Heart left ventricle (tissue), 16 donors: ENCODE data around the gene ADARB1. TPM values are rescaled to one million over a fixed set of nuclear protein-coding genes. Genes with fewer than 3 reads are reported as not detected.
"Not testable (repeated sequence)": the region's sequence is repeated elsewhere in the genome, so short reads cannot be mapped to it uniquely, and the experiment has no call there.

Source experiments
- ATAC-seq, 4 donors: fragments of 200-7000 bp; cut with Tn5 transposase; one replicate each; pipeline ENCODE4 v1.9.1; 2020 to 2022; ENCODE audit warnings: moderate library complexity in 4 of 4, mild to moderate bottlenecking in 3 of 4, moderate number of reproducible peaks in 1 of 4
- DNase-seq, 5 donors: peaks; one replicate each; pipeline ENCODE4 v3.0.0-alpha.2; 2020
- H3K27ac ChIP-seq, 12 donors: fragments of 200-600 bp; sonication (generic) in 4 of 12; one replicate each; pipeline versions ENCODE4 v1.5.0 to v1.8.0; 2016 to 2022; ENCODE audit warnings: mild to moderate bottlenecking in 2 of 12
- H3K27me3 ChIP-seq, 9 donors: fragments of 200-600 bp; sonication (generic) in 2 of 9; one replicate each; pipeline versions ENCODE4 v1.5.1 to v1.8.0; 2016 to 2022; ENCODE audit warnings: mild to moderate bottlenecking in 3 of 9
- H3K36me3 ChIP-seq, 9 donors: fragments of 200-600 bp; sonication (generic) in 2 of 9; one replicate each; pipeline versions ENCODE4 v1.5.0 to v1.8.0; 2018 to 2022; ENCODE audit warnings: mild to moderate bottlenecking in 2 of 9
- H3K4me1 ChIP-seq, 12 donors: fragments of 200-600 bp; sonication (generic) in 4 of 12; one replicate each; pipeline versions ENCODE4 v1.5.0 to v1.8.0; 2016 to 2022; ENCODE audit warnings: mild to moderate bottlenecking in 3 of 12
- H3K4me3 ChIP-seq, 12 donors: fragments of 200-600 bp; sonication (generic) in 4 of 12; one replicate each; pipeline versions ENCODE4 v1.5.0 to v1.8.0; 2017 to 2022; ENCODE audit warnings: mild to moderate bottlenecking in 9 of 12, moderate library complexity in 4 of 12
- H3K9me3 ChIP-seq, 12 donors: fragments of 200-600 bp; sonication (generic) in 4 of 12; one replicate each; pipeline versions ENCODE4 v1.5.0 to v1.8.0; 2016 to 2022; ENCODE audit warnings: mild to moderate bottlenecking in 1 of 12
- POLR2A ChIP-seq, 2 donors: fragments of 450-650 bp; IDR thresholded peaks; one replicate each; pipeline ENCODE4 v1.6.1; 2017; ENCODE audit warnings: antibody characterized with exemption in 2 of 2, mild to moderate bottlenecking in 2 of 2, moderate library complexity in 2 of 2
- WGBS, 4 donors: extraction: QIAGEN DNeasy Blood & Tissue Kit in 2 of 4; methylation state at CpG; one replicate each; pipeline versions ENCODE4 v1.1.5 to v1.1.7; 2013 to 2018; 5-methylcytosine and 5-hydroxymethylcytosine counted together
- intact Hi-C, 10 donors: fragments of 100-400 bp; cut with DNase I; formaldehyde crosslinking; loops; one replicate each; pipeline versions ENCODE4 v1.11.1 to v1.14.2; 2022
- polyA plus RNA-seq, 2 donors: library from polyadenylated mRNA; stranded (reverse); fragments of 200-250 nt; gene quantifications; one replicate each; pipeline ENCODE4 v1.2.3, GENCODE V29; 2013
- total RNA-seq, 9 donors: library from RNA; depleted of rRNA in 2 of 9; stranded (reverse); fragments of >200 nt in 2 of 9; fragmentation: NEBNext Ultra II Directional in 3 of 9; extraction: Animal tissue kit (Norgen Biotek cat#: 25700) in 3 of 9; gene quantifications; one replicate each; pipeline versions ENCODE4 v1.1.0 to v1.2.4, GENCODE V29; 2016 to 2023
- TF ChIP-seq, protein P1 (sequence below), 12 donors: fragments of 200-600 bp; sonication (generic) in 4 of 12; IDR thresholded peaks; one replicate each; pipeline versions ENCODE4 v1.5.0 to v1.8.0; 2018 to 2022; ENCODE audit warnings: antibody characterized with exemption in 12 of 12, mild to moderate bottlenecking in 5 of 12
- donor health status: ischemic (EF 13 %, LVEDD 7.1; RV severe dilation, severe dysfunction).
- donor health status: healthy with polysubstance abuse.
- donor health status: DM: no; HTN: yes; CAD: no.
- donor health status: DM: no; HTN: no; CAD: no.
- donor health status: ischemic (EF 25% LVEDD 6.9; RV normal size, moderate dysfunction).
- donor health status: ischemic (EF 25% LVEDD 5.7; RV mildly dilated, moderate dysfunction).
- donor health status: healthy.
- donor health status: DM: yes; HTN: yes; CAD: no.
- donor health status: ischemic (EF 35%, LVEDD 5.7; RV mildly dilated, moderate dysfunction).
- donor health status: nonischemic (EF 11% LVEDD 7.7; RV severe dilation, severe dysfunction).
- donor health status: DM: yes; HTN: yes; CAD: no.
- donor health status: PGD.
- donor health status: ischemic (EF 29% LVEDD 5.4; RV normal size, mild dysfunction).
- donor health status: nonischemic (EF 23%, LVEDD 6.1; RV moderate dilation, normal function).

Gene ADARB1
- total and polyA plus RNA-seq, 11 donors = 6.9 to 16.3 (median 12.0) TPM

DNA sequence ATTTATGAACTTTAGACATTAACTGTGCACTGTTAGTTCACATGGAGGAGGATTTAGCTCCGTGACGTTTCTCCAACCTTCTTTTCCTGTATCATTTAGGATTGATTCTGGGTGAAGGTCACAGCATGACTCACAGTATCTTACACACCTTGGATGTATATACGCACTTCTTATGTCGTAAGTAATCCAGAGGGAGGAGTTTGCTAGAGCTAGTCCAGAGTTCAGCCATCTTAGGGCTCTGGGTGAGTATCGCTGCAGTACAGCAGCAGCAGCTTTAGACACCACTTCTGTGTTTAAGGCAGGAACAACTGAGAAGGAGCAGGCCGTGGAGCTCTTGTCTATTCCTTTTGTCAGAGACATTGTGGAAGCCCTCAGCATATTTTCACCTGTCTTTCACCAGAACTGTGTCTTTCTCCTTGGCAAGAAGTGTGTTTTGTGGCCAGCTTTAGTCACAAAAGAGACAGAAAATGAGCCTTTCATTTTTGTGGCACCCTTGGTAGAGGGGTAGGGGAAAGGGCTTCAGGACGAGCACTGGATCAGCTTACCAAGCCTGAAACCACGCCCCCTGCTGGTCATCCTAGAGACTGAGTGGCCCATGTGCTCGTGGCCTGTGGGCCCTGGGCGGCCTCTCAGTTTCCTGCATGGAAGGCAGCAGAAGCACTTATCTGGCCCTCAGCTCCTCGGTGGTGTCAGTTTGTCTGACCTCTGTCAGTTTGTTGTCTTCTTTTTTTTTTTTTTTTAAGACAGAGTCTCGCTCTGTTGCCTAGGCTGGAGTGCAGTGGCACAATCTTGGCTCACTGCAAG lies 64.0 kb downstream of the ADARB1 start:
- H3K4me3 ChIP-seq = no peak overlapping the region
- no peak overlapping the region for H3K27ac ChIP-seq
- WGBS, 4 donors = 61 to 62% (median 61%) methylated on average over 12 of the region's 12 CpGs
- ATAC-seq = peak in 3 of 4 donors; percentile 18 to 50 (median 25)
- intact Hi-C loops = loop anchor here in 7 of 10 donors (1.0 to 10.0 kb wide), 6 partner anchors 189 to 684 kb away; partner anchors contain the start of genes SUMO3 (in 2 of the 7) and PTTG1IP (in 1 of the 7)
- TF ChIP-seq, protein P1, sequence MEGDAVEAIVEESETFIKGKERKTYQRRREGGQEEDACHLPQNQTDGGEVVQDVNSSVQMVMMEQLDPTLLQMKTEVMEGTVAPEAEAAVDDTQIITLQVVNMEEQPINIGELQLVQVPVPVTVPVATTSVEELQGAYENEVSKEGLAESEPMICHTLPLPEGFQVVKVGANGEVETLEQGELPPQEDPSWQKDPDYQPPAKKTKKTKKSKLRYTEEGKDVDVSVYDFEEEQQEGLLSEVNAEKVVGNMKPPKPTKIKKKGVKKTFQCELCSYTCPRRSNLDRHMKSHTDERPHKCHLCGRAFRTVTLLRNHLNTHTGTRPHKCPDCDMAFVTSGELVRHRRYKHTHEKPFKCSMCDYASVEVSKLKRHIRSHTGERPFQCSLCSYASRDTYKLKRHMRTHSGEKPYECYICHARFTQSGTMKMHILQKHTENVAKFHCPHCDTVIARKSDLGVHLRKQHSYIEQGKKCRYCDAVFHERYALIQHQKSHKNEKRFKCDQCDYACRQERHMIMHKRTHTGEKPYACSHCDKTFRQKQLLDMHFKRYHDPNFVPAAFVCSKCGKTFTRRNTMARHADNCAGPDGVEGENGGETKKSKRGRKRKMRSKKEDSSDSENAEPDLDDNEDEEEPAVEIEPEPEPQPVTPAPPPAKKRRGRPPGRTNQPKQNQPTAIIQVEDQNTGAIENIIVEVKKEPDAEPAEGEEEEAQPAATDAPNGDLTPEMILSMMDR (IDR thresholded peaks at IDR 0.05) = peak; percentile 64 to 81 (median 72)
- TF ChIP-seq POLR2A (IDR thresholded peaks at IDR 0.05) = no peak
- H3K9me3 ChIP-seq = no peaks in the 10 kb centered on the region
- H3K4me1 ChIP-seq = peaks cover 0 to 33% (median 7%) of the 10 kb centered on the region in 12 donors
- DNase-seq = peak; percentile 60 to 84 (median 64)
- H3K36me3 ChIP-seq = peaks cover 0 to 12% (median 0%) of the 10 kb centered on the region in 9 donors
- no peaks in the 10 kb centered on the region for H3K27me3 ChIP-seq

GRCh38 chr21:45139003-45139360 lies 64.6 kb downstream of the ADARB1 start:
- H3K4me3 ChIP-seq, H3K27me3 ChIP-seq, H3K9me3 ChIP-seq, ATAC-seq, H3K27ac ChIP-seq, DNase-seq: not testable (repeated sequence)
- WGBS, 4 donors = 94 to 98% (median 97%) methylated on average over 7 of the region's 7 CpGs
- Histone ChIP-seq H3K36me3 (peaks cover 0 to 12% (median 0%) of the 10 kb centered on the region in 9 donors), H3K4me1 (peaks cover 0 to 33% (median 7%) of the 10 kb centered on the region in 12 donors)
- intact Hi-C loops = loop anchor here in 7 of 10 donors (5.0 to 10.0 kb wide), 5 partner anchors 192 to 683 kb away; partner anchors contain the start of genes SUMO3 (in 2 of the 7) and PTTG1IP (in 1 of the 7)

DNA sequence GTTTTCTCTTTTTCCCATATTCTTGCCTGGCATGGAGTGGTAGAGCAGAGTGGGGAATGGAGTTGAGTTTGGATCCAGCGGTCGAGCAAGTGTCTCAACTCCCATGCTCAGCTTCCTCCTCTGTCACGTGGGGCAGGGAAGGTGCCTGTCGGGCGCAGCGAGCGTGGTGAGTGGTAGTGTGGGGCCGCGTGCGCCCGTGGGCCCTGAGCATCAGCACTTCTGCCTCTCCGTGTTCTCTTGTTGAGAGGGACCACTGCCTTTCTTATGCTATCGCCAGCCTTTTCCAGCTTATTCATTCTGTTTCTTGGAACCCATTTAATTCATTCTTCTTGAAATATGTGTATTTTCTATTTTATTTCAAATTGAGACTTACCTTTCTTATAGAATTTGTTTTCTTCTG lies 65.1 kb downstream of the ADARB1 start:
- no peak overlapping the region for H3K27ac ChIP-seq
- no peaks in the 10 kb centered on the region for H3K27me3 ChIP-seq
- peaks cover 0 to 12% (median 0%) of the 10 kb centered on the region in 9 donors for H3K36me3 ChIP-seq
- H3K4me1 ChIP-seq = peaks cover 0 to 33% (median 7%) of the 10 kb centered on the region in 12 donors
- no peak for TF ChIP-seq POLR2A (IDR thresholded peaks at IDR 0.05)
- TF ChIP-seq, protein P1 (IDR thresholded peaks at IDR 0.05) = no peak
- no peak overlapping the region for H3K4me3 ChIP-seq
- H3K9me3 ChIP-seq = no peaks in the 10 kb centered on the region
- intact Hi-C loops = loop anchor here in 7 of 10 donors (5.0 to 10.0 kb wide), 5 partner anchors 192 to 683 kb away; partner anchors contain the start of genes SUMO3 (in 2 of the 7) and PTTG1IP (in 1 of the 7)
- DNase-seq (no peak), ATAC-seq (no peak)
- WGBS, 4 donors = 95 to 98% (median 96%) methylated on average over 13 of the region's 13 CpGs

GRCh38 chr21:45140346-45140940 lies 66.1 kb downstream of the ADARB1 start:
- WGBS, 4 donors = 31 to 42% (median 35%) methylated on average over 8 to 9 of the region's 9 CpGs
- peak; percentile 75 to 86 (median 86) for ATAC-seq
- no peak overlapping the region for H3K27ac ChIP-seq
- H3K4me3 ChIP-seq = no peak overlapping the region
- peaks cover 0 to 9% (median 4%) of the 10 kb centered on the region in 9 donors for H3K36me3 ChIP-seq
- intact Hi-C loops = loop anchor here in 9 of 10 donors (2.0 to 10.0 kb wide), 11 partner anchors 64 to 682 kb away; partner anchors contain the start of gene POFUT2 (in 2 of the 9)
- DNase-seq = peak; percentile 62 to 83 (median 76)
- peaks cover 0 to 26% (median 4%) of the 10 kb centered on the region in 12 donors for H3K4me1 ChIP-seq
- no peaks in the 10 kb centered on the region for H3K27me3 ChIP-seq
- no peak for TF ChIP-seq POLR2A (IDR thresholded peaks at IDR 0.05)
- TF ChIP-seq, protein P1 (IDR thresholded peaks at IDR 0.05) = peak; percentile 61 to 81 (median 74)
- H3K9me3 ChIP-seq = no peaks in the 10 kb centered on the region

DNA sequence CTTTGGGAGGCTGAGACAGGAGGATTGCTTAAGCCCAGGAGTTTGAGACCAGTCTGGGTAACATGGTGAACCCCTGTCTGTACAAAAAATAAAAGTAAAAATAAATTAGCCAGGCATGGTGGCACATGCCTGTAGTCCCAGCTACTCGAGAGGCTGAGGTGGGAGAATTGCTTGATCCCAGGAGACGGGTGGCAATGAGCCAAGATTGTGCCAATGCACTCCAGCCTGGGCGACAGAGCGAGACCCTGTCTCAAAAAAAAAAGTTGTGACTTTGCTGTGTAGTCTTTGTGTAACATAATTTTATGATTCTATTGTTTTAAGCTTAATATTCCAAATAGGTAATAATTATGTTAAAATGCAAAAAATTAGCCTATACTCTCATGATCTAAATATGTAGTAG lies 66.6 kb downstream of the ADARB1 start:
- WGBS, 4 donors = 81 to 89% (median 84%) methylated on average over 4 of the region's 4 CpGs
- Histone ChIP-seq H3K36me3 (peaks cover 0 to 13% (median 5%) of the 10 kb centered on the region in 9 donors), H3K4me1 (peaks cover 0 to 26% (median 3%) of the 10 kb centered on the region in 12 donors)
- intact Hi-C loops = loop anchor here in 9 of 10 donors (2.0 to 10.0 kb wide), 11 partner anchors 64 to 681 kb away; partner anchors contain the start of gene POFUT2 (in 2 of the 9)
- not testable (repeated sequence) for H3K27ac ChIP-seq, DNase-seq, H3K4me3 ChIP-seq, ATAC-seq, H3K27me3 ChIP-seq, H3K9me3 ChIP-seq
